HG03460 (cell line): ENCODE measurements around the gene PTPRJ.
"Not testable (repeated sequence)": the region's sequence is repeated elsewhere in the genome, so short reads cannot be mapped to it uniquely, and the experiment has no call there.

Experiments
- ATAC-seq: cut with Tn5 transposase; IDR thresholded peaks from one replicate; pipeline ENCODE4 v1.9.1; 2021; ENCODE audit not compliant: unreplicated experiment

PTPRJ gene

GRCh38 chr11:48184452-48184851 is 204.1 kb downstream of the PTPRJ start:
- ATAC-seq, result no peak

GRCh38 chr11:48190906-48191654 is 210.7 kb downstream of the PTPRJ start:
- not testable (repeated sequence) for ATAC-seq

- no peak for ATAC-seq
Observed at GRCh38 chr11:48193876-48194275, 213.5 kb downstream of the PTPRJ start.

GRCh38 chr11:48207881-48208280 is 227.5 kb downstream of the PTPRJ start:
- ATAC-seq, result no peak

GRCh38 chr11:48210052-48210451 is 229.7 kb downstream of the PTPRJ start:
- no peak for ATAC-seq

GRCh38 chr11:48216510-48216909 is 236.2 kb downstream of the PTPRJ start, which contains the start of gene OR4B1:
Gene OR4B1, plus strand, starts transcription at chr11:48216810. Its CDS starts 0 bp downstream, at chr11:48216810.
- ATAC-seq, result no peak
